Ishikawa (cell line): ENCODE measurements around the gene PTGFRN.

ENCODE experiments used
- CREB1 ChIP-seq: IDR thresholded peaks from 2 replicates; pipeline ENCODE4 v1.6.1; 2012; ENCODE audit warnings: low read depth
- EGR1 ChIP-seq: IDR thresholded peaks from 2 replicates; pipeline ENCODE4 v1.6.1; 2012
- EP300 ChIP-seq: IDR thresholded peaks from 2 replicates; pipeline ENCODE4 v1.6.1; 2012; ENCODE audit warnings: borderline replicate concordance
- FOXM1 ChIP-seq: IDR thresholded peaks from 2 replicates; pipeline ENCODE4 v1.6.1; 2012; ENCODE audit warnings: low read depth, borderline replicate concordance
- RAD21 ChIP-seq: IDR thresholded peaks from 2 replicates; pipeline ENCODE4 v1.6.1; 2012; ENCODE audit warnings: low read depth
- REST ChIP-seq: IDR thresholded peaks from 2 replicates; pipeline ENCODE4 v1.6.1; 2012; ENCODE audit warnings: low read depth, mild to moderate bottlenecking
- TAF1 ChIP-seq: IDR thresholded peaks from 2 replicates; pipeline ENCODE4 v1.6.1; 2012; ENCODE audit warnings: low read depth, mild to moderate bottlenecking
- TEAD4 ChIP-seq: IDR thresholded peaks from 2 replicates; pipeline ENCODE4 v1.6.1; 2012
- YY1 ChIP-seq: IDR thresholded peaks from 2 replicates; pipeline ENCODE4 v1.6.1; 2012; ENCODE audit warnings: low read depth

- TF ChIP-seq REST, result no peak
- TF ChIP-seq RAD21, result no peak
- TF ChIP-seq TAF1, result no peak
- no peak for TF ChIP-seq TEAD4
- no peak for TF ChIP-seq EGR1
- TF ChIP-seq FOXM1, result no peak
- TF ChIP-seq EP300, result no peak
- no peak for TF ChIP-seq YY1
- no peak for TF ChIP-seq CREB1
These were observed 13.7 kb downstream of the PTGFRN start for GRCh38 chr1:116923421-116923820.
